HCT116 (cell line): ENCODE results near the gene TSACC. TPM values are rescaled to one million over a fixed set of nuclear protein-coding genes. Genes with fewer than 3 reads are reported as not detected.

Source experiments
- ATAC-seq: fragments of 200-7000 bp; cut with Tn5 transposase; 2 replicates; pipeline ENCODE4 v1.9.1; 2020; ENCODE audit warnings: mild to moderate bottlenecking, moderate library complexity
- BruUV-seq: library from RNA; stranded (reverse); fragments of 400-500 nt; replicated peaks from 2 replicates; lab custom pipeline; 2021; lab: Mats Ljungman, UMichigan
- CTCF ChIA-PET: fragments of 300-600 bp; sonication (Branson Sonifier 250); formaldehyde crosslinking; loops from one replicate; lab custom pipeline; 2021; ENCODE audit warnings: antibody characterized with exemption; lab: Charles Lee
- POLR2A ChIA-PET: fragments of 300-600, 350-600 bp; sonication (Branson Sonifier 250); formaldehyde crosslinking; loops from one replicate; lab custom pipeline; 2021; ENCODE audit warnings: antibody characterized with exemption; lab: Charles Lee
- RAD21 ChIA-PET, 2 experiments: fragments of 300-600 bp; sonication (Branson Sonifier 250); formaldehyde crosslinking; loops; one replicate each; lab custom pipeline; 2023; ENCODE audit warnings: low total read pairs in 2 of 2; ENCODE audit not compliant: uncharacterized antibody in 2 of 2, unreplicated experiment in 2 of 2, low non-redundant PET in 1 of 2; lab: Charles Lee
- DNase-seq: peaks from one replicate; pipeline ENCODE4 v3.0.0-alpha.2; 2010; ENCODE audit warnings: low read depth, low spot score
- H2AFZ ChIP-seq: fragments of 200-600 bp; shearing (Covaris generic), sonication (generic); 2 replicates; pipeline ENCODE4 v1.6.1; 2017; ENCODE audit warnings: low read depth, mixed run types, mixed read lengths, antibody characterized with exemption, low read length; ENCODE audit not compliant: poor library complexity, severe bottlenecking
- H3K27ac ChIP-seq: 2 replicates; pipeline ENCODE4 v1.5.1; 2012; ENCODE audit warnings: low read depth, low read length
- H3K27me3 ChIP-seq: fragments of 200-600 bp; sonication (generic); 2 replicates; pipeline ENCODE4 v1.6.1; 2016; ENCODE audit warnings: mixed run types, low read length, mixed read lengths; ENCODE audit not compliant: insufficient read depth
- H3K36me3 ChIP-seq, 2 experiments: fragments of 200-500 bp in 1 of 2; fragments of 200-600 bp in 1 of 2; sonication (Bioruptor generic) in 1 of 2; sonication (generic) in 1 of 2; 2 replicates each; pipeline versions ENCODE4 v1.5.1 to v1.6.1; 2014 to 2016; ENCODE audit warnings: low read length in 2 of 2, inconsistent platforms in 1 of 2, mixed read lengths in 1 of 2, mixed run types in 1 of 2; ENCODE audit not compliant: insufficient read depth in 2 of 2, control insufficient read depth in 1 of 2
- H3K4me1 ChIP-seq, 2 experiments: fragments of 200-600 bp in 1 of 2; sonication (generic) in 1 of 2; 2 replicates each; pipeline versions ENCODE4 v1.5.1 to v1.6.1; 2012 to 2017; ENCODE audit warnings: low read length in 2 of 2, inconsistent platforms in 1 of 2, mild to moderate bottlenecking in 1 of 2, mixed read lengths in 1 of 2, mixed run types in 1 of 2, moderate library complexity in 1 of 2; ENCODE audit not compliant: insufficient read depth in 2 of 2, control insufficient read depth in 1 of 2
- H3K4me2 ChIP-seq: fragments of 200-600 bp; sonication (generic); 2 replicates; pipeline ENCODE4 v1.6.1; 2017; ENCODE audit warnings: mixed run types, low read length, mixed read lengths
- H3K4me3 ChIP-seq, 2 experiments: fragments of 200-600 bp in 1 of 2; sonication (generic) in 1 of 2; replicated peaks in 1 of 2; 2 replicates each; pipeline ENCODE4 v1.5.1; 2011 to 2016; ENCODE audit warnings: low read length in 2 of 2, control low read depth in 1 of 2, low read depth in 1 of 2, mild to moderate bottlenecking in 1 of 2, mixed read lengths in 1 of 2, mixed run types in 1 of 2
- H3K79me2 ChIP-seq: fragments of 200-600 bp; sonication (generic); 2 replicates; pipeline ENCODE4 v1.6.1; 2017; ENCODE audit warnings: mild to moderate bottlenecking, mixed run types, low read length, moderate library complexity, mixed read lengths; ENCODE audit not compliant: insufficient read depth
- H3K9ac ChIP-seq: fragments of 200-600 bp; sonication (generic); 2 replicates; pipeline ENCODE4 v1.6.1; 2016; ENCODE audit warnings: low read length, mixed read lengths
- H3K9me2 ChIP-seq: fragments of 200-600 bp; sonication (generic), shearing (Covaris generic); 2 replicates; pipeline ENCODE4 v1.6.1; 2017; ENCODE audit warnings: mixed run types, mild to moderate bottlenecking, moderate library complexity; ENCODE audit not compliant: insufficient read depth
- H3K9me3 ChIP-seq, 2 experiments: fragments of 200-500 bp in 1 of 2; fragments of 200-600 bp in 1 of 2; sonication (Bioruptor generic) in 1 of 2; sonication (generic) in 1 of 2; 2 replicates each; pipeline ENCODE4 v1.6.1; 2014 to 2017; ENCODE audit warnings: low read length in 2 of 2, mixed read lengths in 2 of 2, inconsistent platforms in 1 of 2, low read depth in 1 of 2, mild to moderate bottlenecking in 1 of 2, mixed run types in 1 of 2, moderate library complexity in 1 of 2; ENCODE audit not compliant: control insufficient read depth in 1 of 2, insufficient read depth in 1 of 2
- H4K20me1 ChIP-seq: fragments of 200-600 bp; sonication (generic), shearing (Covaris generic); 2 replicates; pipeline ENCODE4 v1.6.1; 2017; ENCODE audit warnings: mixed run types, mild to moderate bottlenecking, moderate library complexity; ENCODE audit not compliant: insufficient read depth
- CBX3 ChIP-seq: IDR thresholded peaks from 2 replicates; pipeline ENCODE4 v1.6.1; 2012; ENCODE audit warnings: low read depth
- CEBPB ChIP-seq: IDR thresholded peaks from 2 replicates; pipeline ENCODE4 v1.6.1; 2012; ENCODE audit warnings: low read depth
- ELF1 ChIP-seq: IDR thresholded peaks from 2 replicates; pipeline ENCODE4 v1.6.1; 2012; ENCODE audit warnings: low read depth, borderline replicate concordance
- EZH2 ChIP-seq: fragments of 200-600 bp; sonication (generic); IDR thresholded peaks from 2 replicates; pipeline ENCODE4 v1.6.1; 2017; ENCODE audit warnings: antibody characterized with exemption, mixed run types
- FOSL1 ChIP-seq: IDR thresholded peaks from 2 replicates; pipeline ENCODE4 v1.6.1; 2012; ENCODE audit warnings: low read depth
- MAX ChIP-seq: IDR thresholded peaks from 2 replicates; pipeline ENCODE4 v1.6.1; 2012
- POLR2AphosphoS5 ChIP-seq: IDR thresholded peaks from 2 replicates; pipeline ENCODE4 v1.6.1; 2011; ENCODE audit warnings: mild to moderate bottlenecking, low read depth, low read length, moderate library complexity
- RAD21 ChIP-seq: IDR thresholded peaks from 2 replicates; pipeline ENCODE4 v1.6.1; 2012; ENCODE audit warnings: low read depth, mild to moderate bottlenecking
- REST ChIP-seq: IDR thresholded peaks from 2 replicates; pipeline ENCODE4 v1.6.1; 2012; ENCODE audit warnings: low read depth
- SRF ChIP-seq: IDR thresholded peaks from 2 replicates; pipeline ENCODE4 v1.6.1; 2012; ENCODE audit warnings: low read depth
- TCF7L2 ChIP-seq: IDR thresholded peaks from 2 replicates; pipeline ENCODE4 v1.7.0; 2011; ENCODE audit warnings: borderline replicate concordance, inconsistent platforms; ENCODE audit not compliant: insufficient read depth, insufficient read length; ENCODE audit errors: extremely low read depth
- ZBTB33 ChIP-seq: IDR thresholded peaks from 2 replicates; pipeline ENCODE4 v1.6.1; 2011; ENCODE audit warnings: mild to moderate bottlenecking, low read length, moderate library complexity; ENCODE audit not compliant: insufficient replicate concordance; ENCODE audit errors: extremely low read depth
- ZFX ChIP-seq: fragments of 450-650 bp; IDR thresholded peaks from 2 replicates; pipeline ENCODE4 v1.6.1; 2017
- intact Hi-C: fragments of 100-400 bp; cut with micrococcal nuclease; formaldehyde crosslinking; loops from 2 replicates; pipeline ENCODE4 v1.10.0; 2022
- total RNA-seq: library from RNA; stranded (reverse); gene quantifications from one replicate; pipeline ENCODE4 v1.2.1, GENCODE V29; 2021; ENCODE audit not compliant: unreplicated experiment

TSACC gene
- total RNA-seq, 1 experiment from 2014 or later, result 1.0 TPM

GRCh38 chr1:156360534-156360933 lies 22.2 kb downstream of the TSACC start (continued):
- TF ChIP-seq REST, result no peak
- TF ChIP-seq FOSL1, result no peak
- no peak for TF ChIP-seq CEBPB

GRCh38 chr1:156365754-156366153 lies 27.4 kb downstream of the TSACC start:
- Histone ChIP-seq H3K9me3 (no peaks in the 10 kb centered on the region), H2AFZ (no peak overlapping the region), H3K79me2 (no peaks in the 10 kb centered on the region), H3K36me3 (no peaks in the 10 kb centered on the region), H3K9ac (no peak overlapping the region), H3K4me1 (peaks cover 7 to 16% of the 10 kb centered on the region in 2 experiments), H3K9me2 (no peaks in the 10 kb centered on the region), H3K4me3 (no peak overlapping the region), H3K27ac (no peak overlapping the region), H4K20me1 (no peaks in the 10 kb centered on the region), H3K27me3 (no peaks in the 10 kb centered on the region), H3K4me2 (no peak overlapping the region)
- POLR2A ChIA-PET, result interaction anchor here (1.2 kb wide), 1 partner anchor 56 kb away, joined by 3 read pairs; no protein-coding TSS in a partner anchor
- no TSS peak for BruUV-seq
- no peak for TF ChIP-seq MAX
- TF ChIP-seq ELF1, result no peak
- no peak for TF ChIP-seq SRF
- no peak for TF ChIP-seq TCF7L2
- TF ChIP-seq FOSL1, result no peak
- no peak for TF ChIP-seq EZH2
- TF ChIP-seq CBX3, result no peak
- no peak for TF ChIP-seq RAD21
- no peak for TF ChIP-seq POLR2AphosphoS5
- no peak for TF ChIP-seq REST
- no peak for TF ChIP-seq ZFX
- no peak for TF ChIP-seq ZBTB33
- RAD21 ChIA-PET, result no interaction called here
- CTCF ChIA-PET, result no interaction called here
- ATAC-seq (no peak), DNase-seq (no peak)
- intact Hi-C loops, result no loop called here
